GM18498 (cell line): ENCODE data around the gene SEMA4C.

Experiments used
- ATAC-seq: cut with Tn5 transposase; IDR thresholded peaks from one replicate; pipeline ENCODE4 v1.9.1; 2021; ENCODE audit warnings: mild to moderate bottlenecking, moderate library complexity; ENCODE audit not compliant: unreplicated experiment

SEMA4C gene

GRCh38 chr2:96844405-96844808 lies 25.5 kb downstream of the SEMA4C start:
- ATAC-seq = no peak

DNA sequence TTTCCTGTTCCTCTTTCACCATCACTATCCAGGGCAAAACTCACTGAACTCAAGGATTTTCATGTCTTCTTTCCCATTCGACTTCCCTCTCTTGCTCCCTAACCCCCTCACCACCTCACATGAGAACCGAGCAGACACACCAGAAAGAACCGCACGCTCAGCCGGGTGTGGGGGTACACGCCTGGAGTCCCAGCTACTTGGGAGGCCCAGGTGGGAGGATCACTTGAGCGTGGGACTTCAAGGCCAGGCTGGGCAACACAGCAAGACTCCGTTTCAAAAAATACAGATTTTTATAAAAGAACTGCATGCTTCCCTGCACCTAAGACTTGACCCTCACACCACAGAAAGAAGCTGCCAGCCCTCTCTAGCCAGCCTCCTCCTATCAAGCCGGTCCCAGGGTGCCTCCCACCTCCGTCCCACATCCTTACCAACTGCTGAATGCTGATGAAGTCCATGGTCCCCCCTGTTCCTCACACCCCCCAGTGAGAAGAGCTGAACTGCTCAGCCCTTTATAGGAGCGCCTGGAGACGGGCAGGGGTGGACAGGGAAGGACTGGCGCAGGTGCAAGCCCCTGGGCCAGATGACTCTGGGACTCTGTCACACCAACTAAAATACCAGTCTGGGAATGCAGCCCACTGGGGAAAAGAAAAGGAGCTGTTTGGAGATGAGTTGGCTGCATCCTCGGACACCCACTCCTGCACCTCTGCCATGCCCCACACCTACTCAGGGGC lies 26.2 kb downstream of the SEMA4C start, which contains the start of gene ANKRD23:
Gene ANKRD23 (minus strand): TSS at position 484 of the 731 bp plus-strand sequence. CDS start 29 bp downstream, at position 455.
- no peak for ATAC-seq

GRCh38 chr2:96842600-96842999 lies 27.3 kb downstream of the SEMA4C start:
- no peak for ATAC-seq

- ATAC-seq = no peak
Observed at GRCh38 chr2:96841701-96842495, 28.0 kb downstream of the SEMA4C start.

DNA sequence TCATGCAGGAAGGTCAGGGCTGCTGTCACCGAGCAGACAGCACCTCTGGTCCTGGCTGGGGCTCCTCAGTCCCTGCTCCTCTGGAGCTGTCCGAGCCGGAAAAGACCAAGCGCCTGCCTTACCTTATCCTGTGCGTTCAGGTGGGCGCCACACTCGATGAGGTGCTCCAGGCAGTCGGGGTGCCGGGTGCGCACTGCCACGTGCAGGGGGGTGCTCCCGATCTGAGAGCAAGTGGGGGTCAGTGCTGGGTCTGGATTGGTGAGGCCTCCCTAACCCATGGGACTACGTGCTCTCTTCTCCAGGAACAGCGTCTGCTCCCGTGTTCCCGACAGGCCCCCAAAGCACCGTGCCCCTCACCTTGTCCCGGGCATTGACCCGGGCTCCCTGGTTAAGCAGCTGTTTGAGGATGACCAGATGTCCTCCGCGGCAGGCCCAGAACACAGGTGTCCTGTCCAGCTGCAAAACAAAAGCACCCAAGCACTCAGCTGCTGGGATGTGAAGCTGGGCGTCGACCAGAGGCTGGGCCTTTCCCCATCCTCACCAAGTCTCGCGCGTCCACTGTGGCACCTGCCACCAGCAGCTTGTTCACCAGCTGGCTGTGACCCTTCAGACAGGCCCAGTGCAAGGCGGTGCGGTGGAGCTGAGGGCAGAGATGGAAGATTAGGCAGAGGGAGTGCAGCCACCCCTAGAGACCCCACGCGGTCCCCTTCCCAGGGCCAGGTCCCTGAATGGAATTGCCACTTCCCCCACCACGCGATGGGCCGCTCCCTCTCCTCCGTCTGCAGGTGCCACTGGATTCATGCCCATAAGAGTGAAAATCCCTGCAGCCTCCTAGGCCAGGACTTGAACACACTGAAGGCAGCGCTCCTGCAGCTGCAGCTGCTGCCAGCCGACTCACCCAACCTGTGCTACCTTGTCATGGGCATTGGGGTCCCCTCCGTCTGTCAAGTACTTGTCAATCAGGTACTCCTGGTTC lies 29.7 kb downstream of the SEMA4C start:
- ATAC-seq = no peak

DNA sequence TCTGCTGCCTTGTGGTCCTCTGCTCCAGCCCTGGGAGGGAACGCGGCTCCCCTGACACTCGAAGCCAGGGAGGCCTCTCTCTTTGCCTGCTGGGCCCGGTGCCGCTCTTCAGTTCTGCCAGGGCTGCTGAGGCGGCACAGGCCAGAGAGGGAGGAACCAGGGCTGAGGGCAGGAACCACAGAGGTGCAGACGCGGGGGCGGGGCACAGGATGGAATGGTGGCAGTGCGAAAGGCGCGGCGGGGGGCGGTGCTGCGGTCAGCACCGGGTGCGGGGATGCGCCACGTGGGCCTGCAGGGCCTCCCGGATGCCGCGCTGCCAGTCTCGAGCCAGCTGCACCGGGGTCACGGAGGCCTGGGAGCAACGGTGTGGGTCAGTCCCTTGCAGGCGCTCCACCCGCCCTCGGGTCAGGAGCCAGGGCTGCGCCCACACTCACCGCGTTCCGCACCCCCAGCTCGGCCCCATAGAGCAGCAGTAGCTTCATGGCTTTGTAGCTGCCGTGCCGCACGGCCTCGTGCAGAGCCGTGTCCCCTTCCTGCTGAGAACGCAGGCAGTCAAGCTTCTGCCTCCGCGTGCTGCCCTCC lies 30.5 kb downstream of the SEMA4C start:
- peak; percentile 85 for ATAC-seq

GRCh38 chr2:96838345-96839292 lies 31.3 kb downstream of the SEMA4C start:
- no peak for ATAC-seq

- no peak for ATAC-seq
Observed at GRCh38 chr2:96837575-96837974, 32.3 kb downstream of the SEMA4C start.

DNA sequence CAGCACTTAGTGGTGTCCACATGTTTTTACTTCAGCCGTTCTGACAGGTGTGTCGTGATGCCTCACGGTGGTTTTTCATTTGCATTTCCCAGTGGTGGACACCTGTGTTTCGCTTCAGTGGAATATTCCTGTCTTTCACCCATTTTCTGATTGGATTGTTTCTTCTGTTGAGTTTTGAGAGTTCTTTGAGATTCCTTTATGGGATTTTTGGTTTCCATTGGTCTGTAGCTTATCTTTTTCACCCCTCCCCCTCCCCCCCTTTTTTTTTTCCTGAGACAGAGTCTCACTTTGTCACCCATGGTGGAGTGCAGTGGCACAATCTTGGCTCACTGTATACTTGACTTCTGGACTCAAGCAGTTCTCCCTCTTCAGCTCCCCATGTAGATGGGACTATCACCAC lies 34.0 kb downstream of the SEMA4C start:
- no peak for ATAC-seq

DNA sequence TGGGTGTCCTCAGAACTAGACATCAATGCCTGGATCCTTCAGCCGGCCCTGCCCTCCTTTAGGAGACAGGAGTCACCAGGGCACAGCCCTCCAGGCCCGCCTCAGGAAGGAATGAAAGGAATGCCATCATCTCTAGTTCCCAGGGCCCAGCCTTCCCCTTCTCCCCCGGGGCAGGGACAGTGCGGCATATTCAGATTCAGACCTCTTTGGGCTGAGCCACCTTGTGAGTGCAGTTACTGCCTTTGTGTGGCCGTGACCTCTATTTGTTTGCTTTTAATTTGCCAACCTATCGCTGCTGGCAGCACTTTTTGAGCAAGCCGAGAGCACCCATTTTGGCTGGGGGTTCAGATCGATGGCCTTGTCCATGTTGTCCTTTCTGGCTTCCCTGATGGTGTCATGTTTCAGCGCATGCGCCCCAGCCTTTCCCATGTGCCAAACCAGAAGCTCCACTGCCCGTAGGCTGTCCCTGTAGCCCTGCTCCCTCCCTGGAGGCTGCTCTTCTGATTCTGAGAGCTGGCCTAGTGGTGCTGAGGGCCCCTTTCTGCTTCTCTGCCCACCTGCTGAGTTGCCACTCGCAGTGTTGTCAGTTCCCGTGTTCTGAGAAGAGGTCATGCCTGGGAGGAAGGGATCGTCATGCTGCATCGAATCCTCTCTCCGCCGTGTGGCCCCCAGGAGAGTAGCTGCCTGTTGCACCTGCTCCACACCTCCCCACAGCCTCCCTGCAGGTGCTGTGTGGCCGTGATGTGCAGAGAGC lies 36.9 kb downstream of the SEMA4C start:
- ATAC-seq = no peak

DNA sequence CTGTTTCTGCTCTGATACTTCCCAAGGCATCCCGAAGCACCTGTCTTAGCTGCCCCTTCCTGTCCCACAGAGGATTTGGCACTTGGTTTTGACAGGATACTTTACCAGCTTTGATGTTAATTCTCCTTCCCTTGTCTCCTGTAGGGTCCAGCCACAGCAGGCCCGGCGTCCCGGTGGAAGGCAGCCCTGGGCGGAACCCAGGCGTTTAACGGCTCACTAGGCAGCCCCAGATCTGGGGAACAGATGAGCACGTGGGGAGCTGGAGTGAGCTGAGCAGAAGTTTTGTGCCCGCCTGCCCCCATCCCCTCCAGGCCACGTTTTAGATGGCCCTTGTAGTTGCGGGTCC lies 37.5 kb downstream of the SEMA4C start:
- no peak for ATAC-seq

DNA sequence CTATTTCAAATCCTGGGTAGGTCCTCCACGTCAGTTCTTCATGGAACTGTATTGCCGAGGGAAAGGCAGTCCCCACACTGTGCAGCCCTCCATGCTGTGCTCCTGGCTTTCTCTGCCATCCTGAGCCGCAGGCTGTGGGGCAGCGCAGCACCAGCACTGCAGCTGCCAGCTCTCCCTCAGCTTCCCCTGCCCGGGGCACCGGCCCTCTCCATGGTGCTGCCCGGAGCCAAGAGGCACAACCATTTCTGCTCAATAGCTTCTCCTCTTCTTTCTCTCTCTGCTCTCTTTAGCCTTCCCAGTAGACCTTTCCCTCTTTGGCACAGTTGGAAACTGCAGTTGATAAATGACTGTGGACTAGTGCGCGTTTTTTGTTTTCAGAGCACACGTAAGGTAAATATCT lies 38.2 kb downstream of the SEMA4C start:
- ATAC-seq = no peak

DNA sequence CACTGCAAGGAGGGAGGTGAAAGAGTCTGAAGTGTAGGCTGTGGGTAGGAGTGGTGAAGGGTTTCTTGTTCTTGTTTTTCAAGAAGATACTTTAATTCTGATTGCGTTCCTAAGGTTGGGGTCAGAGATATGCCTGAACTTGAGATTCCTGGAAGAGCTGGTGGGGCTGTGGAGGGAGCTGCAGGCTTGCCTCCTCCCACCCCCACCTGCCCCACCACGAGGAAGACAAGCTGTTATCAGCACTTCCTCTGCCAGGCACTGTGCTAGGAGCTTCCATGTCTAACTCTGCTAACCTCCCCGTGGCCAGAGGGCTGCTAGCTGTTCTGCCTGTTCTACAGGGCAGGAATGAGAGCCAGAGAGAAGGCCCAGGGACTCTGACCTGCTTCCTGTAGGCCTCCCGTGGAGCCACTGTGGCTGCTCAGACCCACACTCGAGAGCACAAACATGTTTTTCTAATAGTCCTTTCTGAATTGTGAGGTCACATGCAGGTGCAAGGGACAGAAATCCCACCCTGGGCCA lies 39.8 kb downstream of the SEMA4C start:
- no peak for ATAC-seq

DNA sequence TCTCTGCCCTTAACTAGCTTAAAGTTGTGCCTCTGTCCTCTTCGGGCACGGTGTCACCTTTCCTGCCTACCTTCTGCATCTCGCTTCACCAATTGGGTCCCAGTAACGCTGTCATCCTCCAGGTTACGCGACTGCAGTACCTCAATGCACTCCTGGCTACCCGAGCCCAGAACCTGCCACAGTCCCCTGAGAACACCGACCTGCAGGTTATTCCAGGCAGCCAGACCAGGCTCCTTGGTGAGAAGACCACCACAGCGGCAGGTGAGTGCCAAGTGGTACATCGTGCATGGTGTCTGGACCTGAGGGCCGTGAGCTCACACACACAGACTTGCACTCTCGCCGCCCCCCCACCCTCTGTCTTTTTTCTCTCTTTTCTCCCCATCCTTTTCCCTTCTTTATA lies 41.0 kb downstream of the SEMA4C start:
- no peak for ATAC-seq

- ATAC-seq = no peak
Observed at GRCh38 chr2:96828436-96828835, 41.4 kb downstream of the SEMA4C start.

GRCh38 chr2:96826546-96827278 lies 43.2 kb downstream of the SEMA4C start:
- no peak for ATAC-seq

- no peak for ATAC-seq
Observed at GRCh38 chr2:96825057-96825456, 44.8 kb downstream of the SEMA4C start.
